ENCODE measurements around the gene RARRES2. TPM values are rescaled to one million over a fixed set of nuclear protein-coding genes. Genes with fewer than 3 reads are reported as not detected.

Gene RARRES2
- total RNA-seq, 1 experiment from 2014 or later, result 60.9 TPM

GRCh38 chr7:150368884-150369747, 27.7 kb upstream of the RARRES2 start:
- no CpG with 5 or more reads among the region's 58 CpGs for WGBS (ENCODE audit: extremely low coverage, insufficient read length, low lambda C conversion rate)
- H4K5ac ChIP-seq (ENCODE audit: insufficient read length, low read depth, low read length), result no peak overlapping the region
- H2BK20ac ChIP-seq (ENCODE audit: low read depth, low read length, poor library complexity, severe bottlenecking), result no peak overlapping the region
- peaks cover 3% of the 10 kb centered on the region; the same call in 1 of the 2 replicates for H3K4me1 ChIP-seq (ENCODE audit: insufficient read depth, low read length)
- H3K4ac ChIP-seq (ENCODE audit: low read depth, low read length), result no peak overlapping the region; the same call in 1 of the 2 replicates
- no peak overlapping the region for H2BK12ac ChIP-seq (ENCODE audit: insufficient read length, low read depth, low read length)
- H3K27me3 ChIP-seq (ENCODE audit: insufficient read depth, low read length), result no peaks in the 10 kb centered on the region
- peak overlapping the region; percentile 10 for H3K27ac ChIP-seq (ENCODE audit: insufficient read length, low read depth, low read length)
- peak overlapping the region; percentile 68 for H3K4me2 ChIP-seq (ENCODE audit: insufficient read depth, insufficient read length, low read length)
- H3K9me3 Mint-ChIP-seq, result no peaks in the 10 kb centered on the region
- H3K36me3 Mint-ChIP-seq (ENCODE audit: insufficient read depth in 1 of 3, low read depth in 3 of 3), result peaks cover 21 to 40% (median 35%) of the 10 kb centered on the region in 3 experiments; a peak in 6 of 7 replicates
- H3K18ac ChIP-seq (ENCODE audit: insufficient read length, low read depth, low read length), result peak overlapping the region; percentile 97
- H3K23me2 ChIP-seq (ENCODE audit: insufficient read length, low read depth, low read length, poor library complexity, severe bottlenecking), result peaks cover 16% of the 10 kb centered on the region
- H3K9ac ChIP-seq (ENCODE audit: extremely low read depth, insufficient read length, low read length), result peak overlapping the region; percentile 82
- no peak overlapping the region for H2BK15ac ChIP-seq (ENCODE audit: low read depth, low read length)
- peaks cover 37 to 50% of the 10 kb centered on the region in 2 experiments for H3K4me1 Mint-ChIP-seq
- peaks cover 12% of the 10 kb centered on the region; the same call in 1 of the 2 replicates for H3K79me2 ChIP-seq (ENCODE audit: insufficient read depth, low read length)
- peak overlapping the region; percentile 94 to 96 for H3K4me3 Mint-ChIP-seq
- H3K14ac ChIP-seq (ENCODE audit: insufficient read depth, low read length), result peak overlapping the region; percentile 93; the same call in 1 of the 2 replicates
- peak overlapping the region; percentile 98 to 100 (median 99) for H3K27ac Mint-ChIP-seq
- no peak overlapping the region for H3K56ac ChIP-seq (ENCODE audit: insufficient read length, low read depth, low read length)
- H2AFZ ChIP-seq (ENCODE audit: low read length), result no peak overlapping the region
- H3T11ph ChIP-seq (ENCODE audit: low read length), result peak overlapping the region; percentile 4
- H3K9me3 ChIP-seq (ENCODE audit: control insufficient read depth, low read depth, low read length), result no peaks in the 10 kb centered on the region
- no peak overlapping the region for H3K23ac ChIP-seq (ENCODE audit: insufficient read length, low read depth, low read length)
- H4K8ac ChIP-seq (replicated peaks; ENCODE audit: insufficient read length, low read depth, low read length), result no peak overlapping the region
- no peak overlapping the region for H2BK5ac ChIP-seq (ENCODE audit: insufficient read length, low read length)
- H4K20me1 ChIP-seq (ENCODE audit: control insufficient read depth, insufficient read depth, insufficient read length), result no peaks in the 10 kb centered on the region
- no peaks in the 10 kb centered on the region; the same call in none of the 2 replicates for H3K27me3 Mint-ChIP-seq (ENCODE audit: low read depth)
- no peak overlapping the region for H2BK120ac ChIP-seq (ENCODE audit: low read depth, low read length, poor library complexity, severe bottlenecking)
- no peak overlapping the region for H2AK5ac ChIP-seq (ENCODE audit: insufficient read length, low read length)
- peaks cover 7% of the 10 kb centered on the region for H3K79me1 ChIP-seq (ENCODE audit: insufficient read depth, low read depth, low read length, poor library complexity, severe bottlenecking)
- no peak for TF ChIP-seq CTCF (conservative IDR thresholded peaks at IDR 0.05)
- no peak overlapping the region for H4K91ac ChIP-seq (ENCODE audit: insufficient read length, low read depth, low read length)
- peak; percentile 89 for DNase-seq
